SK-N-SH (cell line): Measurements from ENCODE around the gene CNTNAP2.

ENCODE experiments used
- CTCF ChIP-seq: fragments of 200-600 bp; sonication (generic); IDR thresholded peaks from 2 replicates; pipeline ENCODE4 v1.6.1; 2017; ENCODE audit warnings: antibody characterized with exemption, mild to moderate bottlenecking, moderate library complexity
- ELF1 ChIP-seq: IDR thresholded peaks from 2 replicates; pipeline ENCODE4 v1.4.0; 2012
- EP300 ChIP-seq, 2 experiments: IDR thresholded peaks; 2 replicates each; pipeline versions ENCODE4 v1.4.0 to v1.6.1; 2012; ENCODE audit warnings: borderline replicate concordance in 1 of 2, low read depth in 1 of 2, low read length in 1 of 2
- FOXJ3 ChIP-seq: sonication (generic); formaldehyde crosslinking; IDR thresholded peaks from 2 replicates; pipeline ENCODE4 v1.5.1; 2020; ENCODE audit warnings: mild to moderate bottlenecking, missing genetic modification reagents
- GABPA ChIP-seq: IDR thresholded peaks from 2 replicates; pipeline ENCODE4 v1.4.0; 2012; ENCODE audit warnings: low read depth, mild to moderate bottlenecking
- REST ChIP-seq: IDR thresholded peaks from 2 replicates; pipeline ENCODE4 v1.6.1; 2012; ENCODE audit warnings: mild to moderate bottlenecking, low read depth, low read length, moderate library complexity
- TAF1 ChIP-seq: IDR thresholded peaks from 2 replicates; pipeline ENCODE4 v1.6.1; 2012; ENCODE audit warnings: low read depth, mild to moderate bottlenecking, low read length, moderate library complexity, borderline replicate concordance
- YY1 ChIP-seq: IDR thresholded peaks from 2 replicates; pipeline ENCODE4 v1.4.0; 2012; ENCODE audit warnings: low read depth, mild to moderate bottlenecking
- TF ChIP-seq, protein P1 (sequence below): IDR thresholded peaks from 2 replicates; pipeline ENCODE4 v1.4.0; 2012; ENCODE audit warnings: low read depth, borderline replicate concordance

DNA sequence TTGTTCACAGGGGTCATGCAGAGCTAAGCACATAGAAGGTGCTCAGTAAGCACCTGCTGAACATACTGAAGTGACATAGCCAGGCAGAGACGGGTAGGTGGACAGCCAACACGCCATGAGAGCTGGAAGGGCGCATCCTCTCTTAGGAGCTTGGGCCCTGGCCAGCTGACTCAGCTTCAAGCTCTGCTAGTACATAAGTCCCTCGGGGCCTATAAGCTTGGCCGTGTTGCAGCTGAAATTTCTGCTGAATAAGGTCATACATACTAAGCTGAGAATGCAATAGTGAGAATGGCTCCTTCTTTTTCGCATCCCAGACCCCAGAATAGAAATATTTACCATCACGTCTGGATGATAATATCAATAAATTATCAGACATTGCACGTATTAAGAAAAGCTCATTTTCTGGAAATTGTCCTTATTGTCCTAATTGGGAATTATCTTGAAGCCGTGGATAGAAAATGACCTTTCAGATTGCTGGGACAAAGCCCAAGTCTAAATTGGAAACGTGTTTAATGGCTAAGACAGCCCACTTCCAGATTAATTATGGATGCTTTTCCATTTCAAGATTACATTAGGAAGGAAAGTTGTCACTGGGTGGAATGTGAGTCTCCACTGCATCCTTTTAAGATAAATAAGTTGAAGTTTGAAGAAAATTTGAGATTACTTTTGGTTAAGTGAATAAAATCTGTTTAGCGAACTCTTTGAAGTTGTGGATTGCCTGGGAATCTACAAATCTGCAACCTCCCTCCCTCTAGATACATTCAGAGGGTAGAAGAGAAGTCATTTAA is 2186.9 kb downstream of the CNTNAP2 start:
- TF ChIP-seq CTCF = no peak
- TF ChIP-seq GABPA = no peak
- no peak for TF ChIP-seq FOXJ3
- TF ChIP-seq REST = no peak
- TF ChIP-seq EP300 (IDR thresholded peaks at IDR 0.05; ENCODE audit: borderline replicate concordance in 1 of 2, low read depth in 1 of 2, low read length in 1 of 2) = no peak; a peak in 1 of 4 replicates
- TF ChIP-seq, protein P1, sequence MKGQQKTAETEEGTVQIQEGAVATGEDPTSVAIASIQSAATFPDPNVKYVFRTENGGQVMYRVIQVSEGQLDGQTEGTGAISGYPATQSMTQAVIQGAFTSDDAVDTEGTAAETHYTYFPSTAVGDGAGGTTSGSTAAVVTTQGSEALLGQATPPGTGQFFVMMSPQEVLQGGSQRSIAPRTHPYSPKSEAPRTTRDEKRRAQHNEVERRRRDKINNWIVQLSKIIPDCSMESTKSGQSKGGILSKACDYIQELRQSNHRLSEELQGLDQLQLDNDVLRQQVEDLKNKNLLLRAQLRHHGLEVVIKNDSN = no peak
- TF ChIP-seq TAF1 = no peak
- no peak for TF ChIP-seq ELF1
- TF ChIP-seq YY1 = no peak
